SU-DHL-6 (cell line): ENCODE results near the gene PPHLN1.

Source experiments
- EZH2phosphoT487 ChIP-seq: fragments of 200-600 bp; sonication (generic), shearing (Covaris generic); conservative IDR thresholded peaks from 2 replicates; pipeline ENCODE4 v1.6.1; 2018; ENCODE audit warnings: mild to moderate bottlenecking, antibody characterized with exemption, low read length, moderate library complexity, mixed read lengths
- TF ChIP-seq, protein P1 (sequence below): fragments of 200-600 bp; sonication (generic); IDR thresholded peaks from one replicate; pipeline ENCODE4 v1.5.1; 2017; ENCODE audit warnings: antibody characterized with exemption, mild to moderate bottlenecking, low read length, moderate library complexity; ENCODE audit not compliant: insufficient read depth, poor library complexity, severe bottlenecking

DNA sequence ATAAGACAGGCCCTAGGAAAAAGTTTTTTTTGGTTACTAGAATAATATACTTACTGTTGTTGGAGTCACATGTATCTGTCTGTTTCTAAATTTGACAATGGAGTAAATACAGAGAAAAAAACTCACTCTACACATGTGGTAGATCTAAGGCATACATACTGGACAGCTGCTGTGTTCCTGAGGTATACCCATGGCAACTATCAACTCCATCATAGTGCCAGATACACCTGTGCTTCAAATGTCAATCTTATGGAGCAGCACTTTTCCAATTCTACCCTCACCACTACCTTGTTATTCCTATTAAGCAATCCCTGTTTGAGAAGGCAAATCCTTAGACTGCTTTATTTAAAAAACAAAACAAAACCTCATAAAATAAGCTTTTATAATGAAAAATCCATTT, 3.4 kb upstream of the PPHLN1 start:
- TF ChIP-seq, protein P1, sequence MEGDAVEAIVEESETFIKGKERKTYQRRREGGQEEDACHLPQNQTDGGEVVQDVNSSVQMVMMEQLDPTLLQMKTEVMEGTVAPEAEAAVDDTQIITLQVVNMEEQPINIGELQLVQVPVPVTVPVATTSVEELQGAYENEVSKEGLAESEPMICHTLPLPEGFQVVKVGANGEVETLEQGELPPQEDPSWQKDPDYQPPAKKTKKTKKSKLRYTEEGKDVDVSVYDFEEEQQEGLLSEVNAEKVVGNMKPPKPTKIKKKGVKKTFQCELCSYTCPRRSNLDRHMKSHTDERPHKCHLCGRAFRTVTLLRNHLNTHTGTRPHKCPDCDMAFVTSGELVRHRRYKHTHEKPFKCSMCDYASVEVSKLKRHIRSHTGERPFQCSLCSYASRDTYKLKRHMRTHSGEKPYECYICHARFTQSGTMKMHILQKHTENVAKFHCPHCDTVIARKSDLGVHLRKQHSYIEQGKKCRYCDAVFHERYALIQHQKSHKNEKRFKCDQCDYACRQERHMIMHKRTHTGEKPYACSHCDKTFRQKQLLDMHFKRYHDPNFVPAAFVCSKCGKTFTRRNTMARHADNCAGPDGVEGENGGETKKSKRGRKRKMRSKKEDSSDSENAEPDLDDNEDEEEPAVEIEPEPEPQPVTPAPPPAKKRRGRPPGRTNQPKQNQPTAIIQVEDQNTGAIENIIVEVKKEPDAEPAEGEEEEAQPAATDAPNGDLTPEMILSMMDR, result no peak
- no peak for TF ChIP-seq EZH2phosphoT487
